ENCODE data around the gene NCK2.

DNA sequence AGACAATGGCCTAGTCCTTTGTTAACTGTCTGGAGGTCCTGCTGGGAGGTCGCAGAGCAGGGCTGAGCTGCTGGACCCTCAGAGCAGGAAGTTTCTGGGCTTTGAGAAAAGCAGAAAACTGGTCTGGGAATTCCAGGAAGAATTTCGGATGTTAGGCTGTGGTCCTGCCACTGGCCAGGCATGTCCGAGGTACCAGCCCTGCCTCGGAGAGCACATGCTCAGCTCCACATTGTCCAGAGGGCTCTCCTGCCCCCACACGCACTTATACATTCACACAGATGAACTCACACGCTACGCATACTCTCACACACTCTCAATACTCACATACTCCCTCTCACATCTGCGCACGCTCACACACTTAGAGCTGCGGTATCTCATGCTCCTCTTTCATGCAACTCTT is 146.1 kb downstream of the NCK2 start:
- TF ChIP-seq, protein P1, sequence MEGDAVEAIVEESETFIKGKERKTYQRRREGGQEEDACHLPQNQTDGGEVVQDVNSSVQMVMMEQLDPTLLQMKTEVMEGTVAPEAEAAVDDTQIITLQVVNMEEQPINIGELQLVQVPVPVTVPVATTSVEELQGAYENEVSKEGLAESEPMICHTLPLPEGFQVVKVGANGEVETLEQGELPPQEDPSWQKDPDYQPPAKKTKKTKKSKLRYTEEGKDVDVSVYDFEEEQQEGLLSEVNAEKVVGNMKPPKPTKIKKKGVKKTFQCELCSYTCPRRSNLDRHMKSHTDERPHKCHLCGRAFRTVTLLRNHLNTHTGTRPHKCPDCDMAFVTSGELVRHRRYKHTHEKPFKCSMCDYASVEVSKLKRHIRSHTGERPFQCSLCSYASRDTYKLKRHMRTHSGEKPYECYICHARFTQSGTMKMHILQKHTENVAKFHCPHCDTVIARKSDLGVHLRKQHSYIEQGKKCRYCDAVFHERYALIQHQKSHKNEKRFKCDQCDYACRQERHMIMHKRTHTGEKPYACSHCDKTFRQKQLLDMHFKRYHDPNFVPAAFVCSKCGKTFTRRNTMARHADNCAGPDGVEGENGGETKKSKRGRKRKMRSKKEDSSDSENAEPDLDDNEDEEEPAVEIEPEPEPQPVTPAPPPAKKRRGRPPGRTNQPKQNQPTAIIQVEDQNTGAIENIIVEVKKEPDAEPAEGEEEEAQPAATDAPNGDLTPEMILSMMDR (IDR thresholded peaks at IDR 0.05; ENCODE audit: low read length): no peak
- TF ChIP-seq EZH2 (optimal IDR thresholded peaks at IDR 0.05; ENCODE audit: low read depth, low read length) (no peak), EZH2phosphoT487 (IDR thresholded peaks at IDR 0.05; ENCODE audit: low read length) (no peak)

Data from MM.1S (cell line).